Medulla oblongata (tissue), 1 donor: ENCODE results near the gene ANKRD6.

ENCODE experiments used
- DNase-seq: peaks from one replicate; pipeline ENCODE4 v3.0.0-alpha.2; 2015; ENCODE audit errors: extremely low spot score

ANKRD6 gene

DNA sequence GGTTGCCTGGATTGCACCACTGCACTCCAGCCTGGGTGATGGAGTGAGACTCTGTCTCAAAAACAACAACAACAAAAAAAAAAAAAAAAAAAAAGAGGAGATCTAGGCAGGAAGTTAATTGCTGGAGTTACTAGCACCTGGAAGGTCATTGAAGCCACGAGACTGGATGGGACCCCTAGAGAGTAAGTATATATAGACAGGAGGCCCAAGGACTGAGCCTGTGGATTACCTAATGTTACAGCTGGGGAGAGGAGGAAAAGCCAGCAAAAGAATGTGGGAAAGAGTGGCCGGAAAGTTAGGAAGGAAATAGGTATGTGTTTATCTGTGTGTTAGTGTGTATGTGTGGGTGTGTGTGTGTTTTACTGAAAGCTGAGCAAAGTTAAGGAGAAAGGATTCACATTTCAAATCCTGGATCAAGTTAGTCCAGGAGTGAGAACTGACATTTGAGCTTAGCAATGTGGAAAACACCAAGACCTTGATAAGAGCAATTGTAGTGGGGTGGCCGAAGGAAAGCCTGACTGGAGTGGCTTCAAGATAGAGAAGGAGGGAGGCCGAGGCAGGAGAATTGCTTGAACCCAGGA, 38.4 kb downstream of the ANKRD6 start:
- no peak for DNase-seq

DNA sequence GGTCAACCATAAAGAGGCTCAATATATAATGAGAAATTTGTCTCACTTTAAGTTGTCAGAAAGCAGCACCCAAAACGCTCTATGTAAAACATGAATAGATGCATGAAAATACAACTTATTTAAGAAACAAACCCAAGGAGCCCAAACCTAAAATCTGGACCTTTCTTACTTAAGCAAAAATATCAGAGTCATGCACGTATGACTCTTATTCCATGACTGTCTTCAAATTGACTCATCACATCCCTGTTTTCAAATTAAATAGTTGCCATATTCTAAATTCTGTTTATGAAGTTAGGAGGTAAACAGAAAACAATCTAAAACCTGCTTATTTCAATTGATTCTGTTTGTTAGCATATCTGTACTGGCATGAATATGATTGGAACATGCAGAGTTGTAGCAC, 42.1 kb downstream of the ANKRD6 start:
- no peak for DNase-seq

DNA sequence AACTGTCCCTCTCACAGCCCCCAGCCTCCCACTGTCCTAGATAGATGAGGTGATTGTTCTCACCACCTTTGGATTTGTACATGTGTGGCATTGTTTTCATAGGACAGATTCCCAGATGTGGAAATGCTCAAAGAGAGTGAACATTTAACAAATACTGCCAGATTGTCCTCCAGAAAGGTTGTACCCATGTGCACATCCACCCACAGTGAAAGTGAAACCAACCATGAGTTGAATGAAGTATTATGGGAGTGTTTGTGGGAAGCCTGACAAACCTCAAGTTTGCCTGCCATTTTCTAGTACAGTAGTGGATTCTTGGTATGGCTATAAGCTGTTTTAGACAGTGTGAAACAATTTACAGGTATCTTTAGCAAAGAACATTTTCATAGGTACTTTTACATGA, 42.7 kb downstream of the ANKRD6 start:
- no peak for DNase-seq

DNA sequence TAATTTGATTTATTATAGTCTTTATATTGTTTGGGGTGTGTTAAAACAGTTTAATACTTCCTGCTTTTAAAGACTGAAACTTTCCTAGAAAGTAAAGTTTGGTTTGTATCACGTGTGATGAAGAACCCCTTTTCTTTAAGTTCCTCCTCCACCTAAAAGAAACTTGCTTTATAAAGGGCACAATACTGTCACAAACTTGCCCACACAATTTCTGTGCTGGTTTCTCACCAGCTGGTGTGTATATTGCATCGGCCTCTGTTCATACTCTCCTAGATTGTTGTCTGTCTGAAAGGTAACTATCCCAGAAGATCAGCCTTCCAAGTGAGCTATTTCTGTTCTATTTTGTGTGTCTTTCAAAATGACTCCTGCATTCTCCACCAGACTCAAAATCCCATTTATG, 46.9 kb downstream of the ANKRD6 start:
- no peak for DNase-seq

DNA sequence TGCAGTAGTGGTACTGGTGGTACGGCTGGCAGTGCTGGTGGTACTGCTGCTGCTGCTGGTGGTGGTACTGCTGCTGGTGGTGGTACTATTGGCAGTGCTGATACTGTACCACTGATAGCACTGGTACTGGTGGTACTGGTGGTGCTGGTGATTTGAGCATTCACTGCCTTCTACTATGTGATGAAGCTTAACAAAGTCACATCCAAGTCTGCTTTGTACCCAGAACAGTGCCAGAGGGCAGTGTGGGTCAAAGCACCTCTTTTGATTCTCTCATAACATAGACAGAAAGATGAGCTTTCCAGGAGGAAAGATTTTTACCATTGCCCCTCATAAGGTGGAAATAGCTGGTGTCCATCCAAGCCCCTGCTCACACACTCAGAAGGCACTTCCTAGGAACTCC, 48.7 kb downstream of the ANKRD6 start:
- no peak for DNase-seq

DNA sequence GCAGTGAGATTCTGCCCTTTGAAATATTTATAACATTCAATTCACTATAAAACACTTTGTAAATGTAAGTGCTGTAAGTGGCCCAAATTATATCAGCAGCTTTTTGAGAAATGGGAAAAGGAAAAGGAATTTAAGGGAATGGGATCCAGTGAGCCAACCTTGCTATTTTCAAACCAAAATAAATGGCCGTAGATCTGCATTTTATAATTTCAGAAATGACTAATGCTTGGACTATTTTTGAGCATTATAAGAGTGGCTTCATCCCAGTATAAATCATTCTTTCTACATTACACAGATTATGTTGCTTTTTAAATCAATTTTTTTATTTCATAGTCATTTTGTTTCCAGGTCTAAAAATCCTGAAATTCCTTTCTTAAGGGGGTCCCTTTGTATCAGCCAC, 49.2 kb downstream of the ANKRD6 start:
- DNase-seq: no peak

DNA sequence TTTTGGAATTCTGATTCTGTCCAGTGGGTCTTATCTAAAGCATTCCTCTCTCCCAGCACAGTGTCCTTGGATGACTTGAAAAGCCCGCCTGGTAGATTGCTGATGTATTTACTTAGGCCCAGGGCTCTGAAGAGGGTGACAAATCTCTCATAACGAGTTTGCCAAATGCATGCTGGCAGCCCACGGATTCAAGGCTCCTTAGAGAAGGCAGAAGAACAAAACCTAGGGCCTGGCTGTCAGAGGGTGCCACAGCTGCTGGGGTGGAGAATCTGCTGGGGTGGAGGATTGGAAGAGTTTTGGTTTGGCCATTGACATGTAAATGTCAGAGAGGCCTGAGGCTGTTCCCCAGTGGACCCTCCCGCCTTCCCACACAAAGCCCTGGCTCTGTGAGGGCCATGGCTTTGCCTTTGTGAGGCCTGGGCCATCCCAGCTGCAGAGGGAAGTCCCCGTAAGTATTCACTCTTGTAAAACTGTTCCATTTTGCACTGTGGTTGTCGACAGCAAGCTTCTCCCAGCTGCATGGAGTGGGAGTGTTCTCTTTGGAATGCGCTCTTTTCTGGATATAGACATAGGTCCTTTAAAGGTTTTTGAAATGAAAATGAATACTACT, 50.3 kb downstream of the ANKRD6 start:
- DNase-seq: peak; percentile 11

DNA sequence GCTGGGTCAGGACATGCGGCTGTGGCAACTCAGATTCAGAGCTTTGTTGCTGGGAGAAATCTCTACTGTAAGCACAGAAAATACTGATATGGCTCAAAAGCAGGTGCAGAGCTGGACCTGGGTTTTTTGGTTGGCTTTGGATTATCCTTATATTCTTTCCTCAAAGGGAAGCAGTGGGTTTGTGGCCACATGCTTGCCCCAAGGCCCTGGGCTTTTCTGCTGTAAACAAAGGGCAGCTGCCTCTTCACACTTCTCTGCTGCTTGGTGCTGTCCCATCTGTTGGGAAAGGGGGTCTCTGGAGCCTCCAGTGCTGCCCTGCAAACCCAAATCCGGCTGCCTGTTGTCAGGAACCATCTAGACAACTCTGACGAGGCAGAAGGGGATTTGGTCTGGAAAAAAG, 52.4 kb downstream of the ANKRD6 start:
- DNase-seq: no peak

DNA sequence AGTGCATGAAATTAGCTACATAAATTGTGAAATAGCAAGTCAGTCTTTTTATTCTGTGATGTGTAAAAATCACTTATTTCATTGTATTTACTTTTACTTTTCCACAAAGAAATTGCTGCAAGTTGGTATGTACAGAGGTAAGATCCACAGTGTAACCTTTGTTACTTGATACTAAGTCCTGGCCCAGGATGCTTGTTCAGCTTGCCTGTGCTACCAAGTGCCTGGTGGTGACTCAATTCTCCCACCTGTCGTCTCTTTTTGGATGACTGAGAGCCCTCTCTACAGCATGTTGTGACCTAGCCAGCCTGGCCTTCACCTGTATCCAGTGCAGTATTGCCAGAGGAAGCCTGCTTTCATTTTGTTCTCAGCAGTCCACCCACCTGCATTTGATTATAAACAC, 54.9 kb downstream of the ANKRD6 start:
- no peak for DNase-seq

DNA sequence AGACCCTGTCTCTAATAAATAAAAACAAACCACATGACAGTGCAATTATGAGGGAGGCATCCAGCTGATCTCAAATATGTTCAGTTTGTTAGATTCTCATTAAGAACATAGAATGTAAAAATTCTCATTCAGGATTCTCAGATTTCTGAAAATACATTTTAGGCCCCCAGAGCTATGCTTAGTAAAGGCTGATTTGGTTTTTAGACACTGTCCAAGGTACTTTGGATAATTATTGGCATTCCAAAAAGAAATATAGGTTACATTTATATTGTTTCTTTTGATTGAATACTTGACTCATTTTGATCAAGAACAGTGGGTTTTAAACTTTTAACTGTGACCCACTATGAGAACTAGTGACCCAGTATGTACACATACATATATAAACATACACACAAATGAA, 55.5 kb downstream of the ANKRD6 start:
- DNase-seq: no peak

DNA sequence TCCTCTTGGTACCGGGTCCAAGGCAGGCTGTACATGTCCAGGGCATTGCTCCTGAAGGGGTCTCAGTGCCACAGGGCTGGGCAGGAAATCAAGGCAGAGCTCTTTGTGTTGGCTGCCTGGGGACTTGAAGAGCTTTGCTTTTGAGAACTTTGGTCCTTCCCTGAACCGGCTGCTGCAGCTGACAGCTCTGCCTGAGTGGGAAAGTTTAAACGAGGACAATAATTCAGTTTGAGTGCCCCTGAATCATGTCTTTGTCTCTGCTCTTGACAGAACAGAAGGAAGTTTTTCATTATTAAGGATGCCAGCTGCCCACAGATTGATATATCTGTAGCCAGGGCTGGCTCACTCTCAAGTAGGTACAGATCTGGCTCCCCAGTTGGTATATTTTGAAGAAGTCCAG, 56.1 kb downstream of the ANKRD6 start:
- DNase-seq: peak; percentile 29

DNA sequence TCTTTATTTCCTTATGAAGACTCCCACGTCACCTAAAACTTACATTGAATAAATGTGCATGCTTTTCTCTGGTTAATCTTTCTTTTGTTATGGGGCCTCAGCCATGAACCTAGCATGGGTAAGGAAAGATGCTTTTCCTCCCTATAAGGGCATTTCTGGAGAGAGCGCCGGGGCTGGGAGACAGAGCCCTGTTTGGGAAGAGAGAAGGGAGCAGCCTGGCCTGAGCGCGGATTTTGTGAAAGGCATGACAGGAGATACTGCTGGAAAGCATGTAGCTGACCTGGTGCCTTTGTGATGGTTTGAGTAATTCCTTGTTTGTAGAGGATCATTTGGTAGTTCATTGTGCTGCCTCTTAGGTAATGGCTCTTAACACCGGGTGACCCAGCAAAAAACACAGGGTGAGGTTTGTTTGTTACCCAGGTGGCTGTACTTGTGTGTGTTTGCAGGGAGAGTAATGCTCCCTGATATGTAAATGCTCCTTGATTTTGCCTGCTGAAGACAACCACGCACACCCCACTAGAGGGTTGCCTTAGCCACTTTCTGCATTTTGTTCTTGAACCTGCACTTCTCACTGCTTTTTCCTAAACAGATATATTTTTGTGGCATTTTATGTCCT, 59.2 kb downstream of the ANKRD6 start:
- DNase-seq: no peak

DNA sequence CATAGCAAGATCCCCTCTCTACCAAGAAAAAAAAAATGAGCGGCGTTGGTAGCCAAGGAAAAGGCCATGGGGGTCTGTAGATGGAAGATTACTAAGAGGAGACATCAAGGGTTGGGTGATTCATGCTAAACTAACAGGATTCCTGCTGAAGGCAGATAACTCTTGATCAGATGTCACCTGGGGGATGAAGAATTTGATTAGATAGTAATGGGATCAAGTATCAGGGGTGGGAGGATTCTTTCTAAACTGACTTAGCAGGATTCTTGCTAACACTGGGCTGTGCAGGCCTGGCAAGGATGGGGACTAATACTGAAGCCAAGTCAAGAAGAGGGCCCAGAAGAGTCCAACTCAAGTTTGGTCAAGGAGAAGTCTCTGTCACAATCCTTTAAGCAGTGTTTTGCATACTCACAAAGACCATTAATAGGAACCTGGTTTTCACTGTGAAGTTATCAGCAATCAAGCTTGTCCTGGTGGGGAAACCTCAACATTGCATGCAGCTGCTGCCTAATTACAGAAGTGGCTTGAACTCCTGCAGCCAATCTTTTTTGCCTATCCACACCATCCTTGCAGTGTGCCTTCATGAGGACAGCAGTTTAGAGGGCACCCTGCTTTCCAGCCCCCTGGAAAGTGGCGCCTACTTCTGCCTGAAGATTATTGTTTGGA, 61.3 kb downstream of the ANKRD6 start:
- no peak for DNase-seq

DNA sequence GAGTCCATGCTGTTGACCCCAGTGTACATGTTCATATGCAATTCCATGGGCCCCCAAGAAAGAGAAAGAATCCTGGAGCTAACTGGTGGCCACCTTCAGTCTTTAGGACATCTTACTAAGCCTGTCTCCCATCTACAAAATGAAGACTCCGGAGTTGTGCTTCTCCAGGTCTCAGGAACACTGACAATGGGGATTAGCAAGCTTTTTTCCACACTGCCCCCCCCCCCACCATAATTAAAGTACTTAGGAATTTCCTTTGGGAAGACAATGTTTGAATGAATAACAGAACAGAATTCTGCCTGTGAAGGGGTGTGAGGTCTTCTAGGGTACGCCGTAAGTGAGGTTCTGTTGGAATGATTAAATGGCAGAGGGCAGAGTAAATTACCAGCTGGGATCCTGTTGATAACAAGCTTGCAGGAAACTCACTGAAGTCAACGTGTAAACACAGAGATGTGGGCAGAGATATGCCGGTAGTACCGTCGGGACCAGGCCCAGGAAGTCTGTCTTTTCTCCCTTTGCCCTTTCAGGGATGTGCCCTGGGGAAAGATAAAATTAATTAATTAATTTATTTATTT, 63.1 kb downstream of the ANKRD6 start:
- no peak for DNase-seq

DNA sequence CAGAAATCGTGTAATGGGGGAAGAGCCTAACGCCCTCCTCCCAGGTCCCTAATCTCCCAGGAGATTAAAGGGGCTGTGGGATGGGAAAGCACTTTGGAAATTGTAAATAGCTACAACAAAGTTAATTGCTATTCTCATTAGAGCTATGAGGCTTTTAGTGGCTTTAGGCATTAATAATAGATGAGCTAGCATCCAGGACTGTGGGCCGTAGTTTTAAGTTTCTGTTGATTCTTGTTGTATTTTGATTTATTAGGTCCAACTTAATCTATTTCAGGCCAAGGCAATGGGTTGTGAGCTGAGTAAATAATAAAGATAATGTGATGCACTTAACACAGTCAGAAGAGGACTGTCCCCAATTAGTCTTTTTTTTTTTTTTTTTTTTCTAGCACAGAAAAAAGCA, 67.7 kb downstream of the ANKRD6 start:
- no peak for DNase-seq

DNA sequence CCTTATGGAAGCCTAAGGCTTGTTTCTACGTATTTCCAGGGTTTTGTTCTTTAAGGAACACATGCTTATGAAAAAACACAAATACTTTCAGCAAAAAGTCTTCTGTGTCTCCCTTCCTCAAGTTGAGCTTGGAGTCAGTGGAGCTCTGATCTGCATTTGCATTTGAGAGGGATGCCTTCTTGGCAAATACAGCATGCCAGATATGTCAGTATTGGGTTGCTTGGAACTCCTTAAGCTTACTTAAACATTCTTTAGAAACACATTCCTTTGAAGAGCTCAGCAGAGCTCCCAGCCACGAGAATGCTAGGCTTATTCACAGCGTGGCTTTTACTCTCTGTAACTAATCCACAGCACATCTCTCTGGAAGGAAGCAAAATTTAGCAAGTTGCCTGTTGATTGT, 68.3 kb downstream of the ANKRD6 start:
- no peak for DNase-seq

DNA sequence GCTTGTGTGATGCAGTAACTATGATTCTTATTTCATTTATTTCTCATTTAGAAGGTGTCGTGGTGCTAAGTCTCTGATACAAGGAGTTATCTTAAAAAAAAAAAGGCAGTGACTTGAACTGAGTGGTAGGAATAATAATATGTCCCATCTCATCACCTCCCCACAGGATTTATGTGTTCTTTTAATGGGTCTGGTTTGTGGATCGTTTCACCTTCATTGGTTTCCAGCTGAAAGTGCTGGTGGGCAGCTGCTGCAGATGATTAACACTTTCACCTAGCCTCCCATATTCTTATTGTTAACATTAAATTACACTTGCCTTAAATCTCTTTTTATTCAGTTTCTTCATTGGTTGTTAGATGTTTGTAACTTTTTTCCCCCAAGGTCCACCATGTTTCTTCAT, 68.8 kb downstream of the ANKRD6 start:
- DNase-seq: no peak

DNA sequence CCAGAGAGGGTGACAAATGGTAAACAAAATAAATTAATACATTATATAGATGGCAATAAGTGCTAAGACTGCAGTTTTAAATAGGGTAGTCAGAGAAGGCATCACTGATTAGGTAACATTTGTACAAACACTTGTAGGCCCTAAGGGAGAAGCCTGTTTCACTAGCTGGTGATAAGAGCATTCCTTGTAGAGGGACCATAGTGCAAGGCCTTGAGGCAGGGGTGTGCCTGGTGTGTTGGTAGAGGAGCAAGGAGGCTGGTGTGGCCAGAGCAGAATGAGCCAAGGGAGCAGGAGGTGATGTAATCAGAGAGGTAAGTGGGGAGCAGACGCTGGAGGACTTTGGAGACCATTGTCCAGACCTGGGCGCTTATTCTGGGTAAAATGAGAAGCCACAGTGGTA, 70.7 kb downstream of the ANKRD6 start:
- DNase-seq: no peak

DNA sequence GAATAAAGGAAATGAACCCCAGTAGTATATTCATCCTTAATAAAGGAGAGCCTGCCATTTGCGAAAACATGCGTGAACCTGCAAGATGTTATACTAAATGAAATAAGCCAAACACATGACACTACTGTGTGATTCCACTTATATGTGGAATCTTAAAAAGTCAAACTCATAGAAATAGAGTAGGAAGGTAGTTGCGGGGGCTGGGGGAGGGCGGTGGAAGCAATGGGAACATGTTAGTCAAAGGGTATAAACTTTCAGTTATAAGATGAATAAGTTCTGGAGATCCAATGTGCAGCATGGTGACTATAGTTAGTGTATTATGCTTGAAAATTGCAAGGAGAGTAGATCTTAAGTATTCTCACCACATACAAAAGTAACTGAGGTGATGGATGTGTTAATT, 72.9 kb downstream of the ANKRD6 start:
- no peak for DNase-seq

DNA sequence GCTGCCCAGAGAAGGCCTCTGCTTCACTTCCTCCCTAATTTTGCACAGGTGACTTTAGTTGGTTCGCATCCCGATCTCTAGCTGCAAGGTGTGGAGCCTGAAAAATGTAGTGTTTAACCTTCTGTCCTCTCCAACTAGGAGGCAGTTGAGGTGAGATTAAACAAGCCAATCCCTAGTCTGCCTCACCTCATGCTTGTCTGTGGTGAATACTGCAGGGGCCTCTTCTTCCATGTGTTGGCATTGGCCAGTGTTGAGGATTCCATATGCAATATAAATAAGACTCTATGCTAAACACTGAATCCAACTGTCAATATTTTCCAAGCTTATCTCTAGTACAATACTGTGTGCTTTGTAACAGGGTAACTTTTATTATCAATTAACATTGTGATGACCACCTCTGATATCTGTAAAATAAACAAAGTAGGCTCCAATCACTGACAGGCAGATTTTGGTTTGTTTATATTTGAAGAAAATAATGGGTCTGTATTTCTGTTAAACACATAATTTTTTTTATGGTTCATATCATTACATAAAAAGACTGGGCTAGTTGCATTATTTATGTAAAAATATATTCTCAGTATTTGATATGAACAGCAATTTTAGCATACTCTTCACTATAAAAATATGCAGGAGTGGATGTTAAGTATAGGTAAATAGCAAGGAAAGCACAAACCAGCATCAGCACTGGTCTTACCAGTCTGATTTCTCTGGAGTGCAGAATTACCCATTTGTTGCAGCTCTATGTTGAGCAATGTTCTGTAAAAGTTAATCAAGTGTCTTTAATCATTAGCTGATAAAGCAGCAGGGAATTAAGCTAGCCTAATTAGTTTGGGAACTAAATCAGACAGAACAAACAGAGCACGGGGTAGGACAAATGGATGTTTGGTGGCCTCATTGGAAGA, 74.0 kb downstream of the ANKRD6 start:
- no peak for DNase-seq

DNA sequence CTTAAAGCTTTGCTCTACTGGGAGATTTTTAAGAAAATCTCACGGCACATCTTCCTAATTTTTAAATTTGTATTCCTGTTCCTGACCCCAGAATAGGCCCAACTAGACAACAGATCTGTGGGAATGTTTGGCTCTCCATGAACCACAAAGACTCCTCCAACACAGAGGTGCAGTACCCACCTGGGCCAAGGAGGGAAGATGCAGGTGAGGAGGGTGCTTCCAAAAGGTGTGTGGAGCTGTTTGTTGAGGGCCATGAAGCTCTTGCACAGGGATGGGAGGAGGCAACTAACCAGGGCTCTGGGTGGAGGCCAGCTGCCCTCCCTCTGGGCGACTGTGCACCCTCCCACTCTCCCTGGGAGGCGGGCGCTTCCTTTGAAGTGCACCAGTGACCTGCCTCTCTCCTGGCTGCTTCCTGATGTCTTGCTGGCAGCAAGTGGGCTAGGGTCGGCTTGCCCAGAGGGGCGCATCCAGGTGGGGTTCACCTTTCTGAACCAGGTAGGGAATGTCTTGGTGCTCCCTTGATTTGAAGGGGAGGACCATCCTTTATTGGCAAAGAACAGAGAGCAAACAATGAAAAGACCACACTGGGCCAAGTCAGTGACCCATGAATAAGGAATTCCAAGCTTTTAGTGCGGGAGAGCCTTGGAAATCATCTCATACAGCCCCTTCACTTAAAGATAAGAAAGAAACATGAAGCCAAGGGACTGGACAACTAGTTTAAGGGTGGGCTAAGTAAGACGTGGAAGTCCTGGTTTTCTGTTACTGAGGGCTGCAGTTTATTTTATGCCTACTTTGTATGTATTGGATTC, 76.0 kb downstream of the ANKRD6 start:
- DNase-seq: no peak
